ENCODE measurements around the gene CSMD2.
"Not testable (repeated sequence)": the region's sequence is repeated elsewhere in the genome, so short reads cannot be mapped to it uniquely, and the experiment has no call there.

Gene CSMD2

GRCh38 chr1:34125721-34126380 is 39.2 kb downstream of the CSMD2 start:
- Histone ChIP-seq H3K27ac (ENCODE audit: low read depth, low read length) (no peak overlapping the region), H3K4me1 (ENCODE audit: control insufficient read depth, insufficient read depth, low read length) (no peaks in the 10 kb centered on the region), H3K4me3 (ENCODE audit: low read length) (no peak overlapping the region), H3K27me3 (ENCODE audit: control insufficient read depth, insufficient read depth, low read length) (no peaks in the 10 kb centered on the region), H3K9ac (ENCODE audit: low read length) (no peak overlapping the region), H3K36me3 (ENCODE audit: control insufficient read depth, insufficient read depth, low read length) (no peaks in the 10 kb centered on the region)

- Histone ChIP-seq H3K27ac (ENCODE audit: low read depth, low read length) (no peak overlapping the region), H3K4me1 (ENCODE audit: control insufficient read depth, insufficient read depth, low read length) (no peaks in the 10 kb centered on the region), H3K9ac (ENCODE audit: low read length) (no peak overlapping the region), H3K27me3 (ENCODE audit: control insufficient read depth, insufficient read depth, low read length) (no peaks in the 10 kb centered on the region), H3K4me3 (ENCODE audit: low read length) (no peak overlapping the region), H3K36me3 (ENCODE audit: control insufficient read depth, insufficient read depth, low read length) (no peaks in the 10 kb centered on the region)
Observed at GRCh38 chr1:34122080-34122932, 42.7 kb downstream of the CSMD2 start.

- Histone ChIP-seq H3K27ac (ENCODE audit: low read depth, low read length) (no peak overlapping the region), H3K36me3 (ENCODE audit: control insufficient read depth, insufficient read depth, low read length) (no peaks in the 10 kb centered on the region), H3K9ac (ENCODE audit: low read length) (no peak overlapping the region), H3K4me3 (ENCODE audit: low read length) (no peak overlapping the region), H3K27me3 (ENCODE audit: control insufficient read depth, insufficient read depth, low read length) (no peaks in the 10 kb centered on the region), H3K4me1 (ENCODE audit: control insufficient read depth, insufficient read depth, low read length) (no peaks in the 10 kb centered on the region)
Observed at GRCh38 chr1:34115233-34115632, 49.8 kb downstream of the CSMD2 start.

GRCh38 chr1:34113887-34114286 is 51.1 kb downstream of the CSMD2 start:
- Histone ChIP-seq H3K27ac (ENCODE audit: low read depth, low read length) (no peak overlapping the region), H3K9ac (ENCODE audit: low read length) (no peak overlapping the region), H3K4me3 (ENCODE audit: low read length) (no peak overlapping the region), H3K27me3 (ENCODE audit: control insufficient read depth, insufficient read depth, low read length) (no peaks in the 10 kb centered on the region), H3K4me1 (ENCODE audit: control insufficient read depth, insufficient read depth, low read length) (no peaks in the 10 kb centered on the region), H3K36me3 (ENCODE audit: control insufficient read depth, insufficient read depth, low read length) (no peaks in the 10 kb centered on the region)

DNA sequence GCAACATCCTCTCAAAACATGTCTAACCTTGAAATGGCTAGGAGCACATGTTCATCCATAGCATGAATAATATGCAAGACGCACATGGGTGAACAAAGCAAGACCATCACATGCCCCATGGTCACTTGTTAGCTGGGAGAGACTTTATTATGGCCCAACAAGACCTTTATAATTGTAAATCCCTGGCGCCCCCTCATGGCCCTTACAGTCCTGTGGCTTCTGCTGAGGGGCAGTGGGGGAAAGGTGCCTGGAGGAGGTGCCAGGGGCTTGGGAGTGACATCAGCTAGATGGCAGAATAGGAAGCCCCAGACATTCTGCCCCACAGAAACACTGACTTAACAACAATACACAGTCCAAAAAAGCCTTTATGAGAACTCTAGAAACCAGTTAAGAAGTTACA is 51.7 kb downstream of the CSMD2 start:
- Histone ChIP-seq H3K4me3 (ENCODE audit: low read length) (no peak overlapping the region), H3K27ac (ENCODE audit: low read depth, low read length) (no peak overlapping the region), H3K36me3 (ENCODE audit: control insufficient read depth, insufficient read depth, low read length) (no peaks in the 10 kb centered on the region), H3K4me1 (ENCODE audit: control insufficient read depth, insufficient read depth, low read length) (no peaks in the 10 kb centered on the region), H3K27me3 (ENCODE audit: control insufficient read depth, insufficient read depth, low read length) (no peaks in the 10 kb centered on the region), H3K9ac (ENCODE audit: low read length) (no peak overlapping the region)

DNA sequence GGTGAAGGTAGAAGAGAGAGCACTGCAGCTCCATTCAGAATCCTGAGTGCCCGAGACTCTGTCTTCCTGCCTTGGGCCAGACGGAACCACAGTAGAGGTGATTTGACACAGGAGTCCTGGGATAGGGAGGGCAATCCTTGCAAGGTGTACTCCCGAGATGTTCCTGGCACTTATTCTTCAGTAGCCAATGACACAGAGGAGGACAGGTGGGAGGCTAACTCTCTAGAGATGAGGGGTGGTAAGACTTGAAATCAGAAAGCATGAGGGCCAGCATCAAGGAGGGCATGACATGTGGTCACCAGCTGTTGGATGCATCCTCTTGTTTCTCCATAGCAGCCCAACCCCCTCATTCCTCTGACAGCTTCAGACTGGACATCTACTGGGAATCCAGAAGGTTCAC is 56.3 kb downstream of the CSMD2 start:
- H3K36me3 ChIP-seq (ENCODE audit: control insufficient read depth, insufficient read depth, low read length), result no peaks in the 10 kb centered on the region
- no peak overlapping the region for H3K27ac ChIP-seq (ENCODE audit: low read depth, low read length)
- H3K4me1 ChIP-seq (ENCODE audit: control insufficient read depth, insufficient read depth, low read length), result no peaks in the 10 kb centered on the region
- H3K9ac ChIP-seq (ENCODE audit: low read length), result no peak overlapping the region
- no peak overlapping the region for H3K4me3 ChIP-seq (ENCODE audit: low read length)
- H3K27me3 ChIP-seq (ENCODE audit: control insufficient read depth, insufficient read depth, low read length), result no peaks in the 10 kb centered on the region

DNA sequence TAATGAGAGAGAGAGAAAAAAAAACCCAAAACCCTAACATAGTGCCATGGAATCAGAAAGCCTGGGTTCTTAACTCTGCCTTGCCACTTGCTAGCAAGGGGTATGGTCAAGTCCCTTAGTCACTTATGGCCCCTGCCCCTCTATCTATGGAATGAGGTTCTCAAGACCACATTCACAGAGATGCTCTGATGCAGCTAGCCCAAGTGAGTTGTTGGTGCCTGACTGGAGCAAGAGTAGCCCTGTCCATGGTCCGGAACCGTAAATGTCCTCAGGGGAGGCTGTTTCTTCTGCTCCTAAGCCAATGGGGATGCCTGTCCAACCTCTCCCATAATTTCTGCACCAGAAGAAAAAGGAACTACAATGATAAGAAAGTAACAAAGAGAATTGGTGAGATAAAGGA is 56.8 kb downstream of the CSMD2 start:
- H3K27me3 ChIP-seq (ENCODE audit: control insufficient read depth, insufficient read depth, low read length), result no peaks in the 10 kb centered on the region
- no peaks in the 10 kb centered on the region for H3K4me1 ChIP-seq (ENCODE audit: control insufficient read depth, insufficient read depth, low read length)
- no peak overlapping the region for H3K4me3 ChIP-seq (ENCODE audit: low read length)
- H3K36me3 ChIP-seq (ENCODE audit: control insufficient read depth, insufficient read depth, low read length), result no peaks in the 10 kb centered on the region
- H3K9ac ChIP-seq (ENCODE audit: low read length), result no peak overlapping the region
- H3K27ac ChIP-seq (ENCODE audit: low read depth, low read length), result no peak overlapping the region

DNA sequence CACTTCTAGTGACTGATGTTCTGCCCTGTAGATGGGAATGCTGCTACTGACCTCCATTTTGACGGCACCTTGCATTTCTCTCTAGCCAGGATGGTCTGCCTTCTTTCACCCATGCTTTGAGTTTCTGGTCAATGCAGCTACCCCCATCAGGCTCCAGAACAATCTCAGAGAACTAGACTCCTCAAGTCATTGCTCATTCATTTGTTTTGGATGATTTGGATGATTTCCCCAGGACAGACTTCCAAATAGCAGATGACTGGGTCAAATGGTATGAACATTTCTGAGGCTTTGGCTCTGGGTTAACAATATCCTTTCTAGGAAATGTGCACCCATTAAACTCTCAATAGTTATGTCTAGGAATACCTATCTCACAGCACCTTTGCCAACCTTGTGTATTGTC is 63.9 kb downstream of the CSMD2 start:
- Histone ChIP-seq H3K9ac (ENCODE audit: low read length) (no peak overlapping the region), H3K27ac (ENCODE audit: low read depth, low read length) (no peak overlapping the region), H3K4me1 (ENCODE audit: control insufficient read depth, insufficient read depth, low read length) (no peaks in the 10 kb centered on the region)

DNA sequence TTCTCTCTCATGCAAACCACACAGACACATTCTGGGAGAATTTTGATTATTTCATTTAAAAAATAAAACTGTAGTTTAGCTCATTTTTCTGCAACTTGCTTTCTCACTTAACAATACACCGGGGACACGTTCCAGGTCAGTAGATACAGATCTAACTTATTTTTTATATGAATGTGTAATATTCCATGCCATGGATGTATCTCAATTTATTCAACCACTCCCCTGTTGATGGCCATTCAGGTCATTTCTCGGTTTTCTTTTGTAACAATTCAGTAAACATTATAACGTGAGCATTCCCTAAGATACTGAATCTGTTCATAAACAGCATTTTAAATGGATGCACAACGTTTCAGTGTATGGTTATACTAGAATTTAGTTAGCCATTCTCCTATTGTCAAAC is 64.7 kb downstream of the CSMD2 start:
- Histone ChIP-seq H3K27me3 (ENCODE audit: control insufficient read depth, insufficient read depth, low read length) (no peaks in the 10 kb centered on the region), H3K4me3 (ENCODE audit: low read length) (no peak overlapping the region), H3K4me1 (ENCODE audit: control insufficient read depth, insufficient read depth, low read length) (no peaks in the 10 kb centered on the region), H3K27ac (ENCODE audit: low read depth, low read length) (no peak overlapping the region), H3K36me3 (ENCODE audit: control insufficient read depth, insufficient read depth, low read length) (no peaks in the 10 kb centered on the region), H3K9ac (ENCODE audit: low read length) (no peak overlapping the region)

More for the DNA sequence above, 63.9 kb downstream of the CSMD2 start:
- no peaks in the 10 kb centered on the region for H3K27me3 ChIP-seq (ENCODE audit: control insufficient read depth, insufficient read depth, low read length)
- no peak overlapping the region for H3K4me3 ChIP-seq (ENCODE audit: low read length)
- no peaks in the 10 kb centered on the region for H3K36me3 ChIP-seq (ENCODE audit: control insufficient read depth, insufficient read depth, low read length)

DNA sequence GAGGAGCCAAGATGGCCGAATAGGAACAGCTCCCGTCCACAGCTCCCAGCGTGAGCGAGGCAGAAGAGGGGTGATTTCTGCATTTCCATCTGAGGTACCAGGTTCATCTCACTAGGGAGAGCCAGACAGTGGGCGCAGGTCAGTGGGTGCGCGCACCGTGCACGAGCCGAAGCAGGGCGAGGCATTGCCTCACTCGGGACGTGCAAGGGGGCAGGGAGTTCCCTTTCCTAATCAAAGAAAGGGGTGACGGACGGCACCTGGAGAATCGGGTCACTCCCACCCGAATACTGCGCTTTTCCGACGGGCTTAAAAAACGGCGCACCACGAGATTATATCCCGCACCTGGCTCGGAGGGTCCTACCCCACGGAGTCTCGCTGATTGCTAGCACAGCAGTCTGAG is 72.6 kb downstream of the CSMD2 start:
- not testable (repeated sequence) for H3K4me3 ChIP-seq (ENCODE audit: low read length); H3K36me3 ChIP-seq (ENCODE audit: control insufficient read depth, insufficient read depth, low read length); H3K9ac ChIP-seq (ENCODE audit: low read length); H3K27me3 ChIP-seq (ENCODE audit: control insufficient read depth, insufficient read depth, low read length); H3K27ac ChIP-seq (ENCODE audit: low read depth, low read length); H3K4me1 ChIP-seq (ENCODE audit: control insufficient read depth, insufficient read depth, low read length)

- no peaks in the 10 kb centered on the region for H3K27me3 ChIP-seq (ENCODE audit: control insufficient read depth, insufficient read depth, low read length)
Observed at GRCh38 chr1:34089731-34090130, 75.3 kb downstream of the CSMD2 start.

DNA sequence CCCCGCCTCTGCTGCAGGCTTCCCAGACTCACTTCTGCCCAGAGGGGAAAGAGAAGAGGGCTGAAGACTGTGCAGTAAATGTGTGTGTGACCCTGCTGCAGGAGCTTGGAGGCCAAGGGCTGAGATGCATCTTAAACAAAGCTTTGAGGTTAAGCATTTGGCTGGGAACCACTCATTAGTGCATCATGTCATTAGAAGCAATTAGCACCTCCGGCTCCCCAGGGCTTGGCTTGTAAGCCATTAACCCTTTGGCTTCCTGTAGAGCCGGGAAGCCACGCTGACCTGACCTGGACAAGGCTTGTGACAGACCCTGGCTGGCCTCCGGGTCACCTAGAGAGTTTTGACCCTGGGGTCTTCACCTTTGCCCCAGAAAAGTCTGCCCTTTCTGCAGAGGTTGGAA is 77.0 kb downstream of the CSMD2 start:
- Histone ChIP-seq H3K4me3 (ENCODE audit: low read length) (no peak overlapping the region), H3K9ac (ENCODE audit: low read length) (no peak overlapping the region), H3K36me3 (ENCODE audit: control insufficient read depth, insufficient read depth, low read length) (no peaks in the 10 kb centered on the region), H3K4me1 (ENCODE audit: control insufficient read depth, insufficient read depth, low read length) (no peaks in the 10 kb centered on the region), H3K27me3 (ENCODE audit: control insufficient read depth, insufficient read depth, low read length) (no peaks in the 10 kb centered on the region), H3K27ac (ENCODE audit: low read depth, low read length) (no peak overlapping the region)

More at GRCh38 chr1:34089731-34090130, 75.3 kb downstream of the CSMD2 start:
- Histone ChIP-seq H3K36me3 (ENCODE audit: control insufficient read depth, insufficient read depth, low read length) (no peaks in the 10 kb centered on the region), H3K9ac (ENCODE audit: low read length) (no peak overlapping the region), H3K4me3 (ENCODE audit: low read length) (no peak overlapping the region), H3K4me1 (ENCODE audit: control insufficient read depth, insufficient read depth, low read length) (no peaks in the 10 kb centered on the region), H3K27ac (ENCODE audit: low read depth, low read length) (no peak overlapping the region)

DNA sequence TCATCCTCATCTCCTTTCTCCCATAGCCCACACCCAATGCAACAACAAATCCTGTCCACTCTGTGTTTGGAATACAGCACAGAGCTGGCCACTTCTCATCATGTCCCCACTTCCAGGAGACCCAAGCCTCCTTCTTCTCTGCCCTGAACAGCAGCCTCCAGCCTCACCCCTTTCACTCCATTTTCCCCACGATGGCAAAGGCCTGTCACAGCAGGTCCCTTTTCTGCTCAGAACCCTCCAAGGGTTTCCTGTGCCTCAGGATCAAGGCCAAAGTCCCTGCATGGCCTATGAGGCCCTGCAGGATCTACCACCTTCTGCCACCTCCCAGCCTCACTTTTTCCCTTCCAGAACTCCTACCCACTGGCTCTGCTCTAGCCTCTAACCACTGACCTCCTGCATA is 78.5 kb downstream of the CSMD2 start:
- no peak overlapping the region for H3K27ac ChIP-seq (ENCODE audit: low read depth, low read length)
- no peaks in the 10 kb centered on the region for H3K4me1 ChIP-seq (ENCODE audit: control insufficient read depth, insufficient read depth, low read length)
- no peak overlapping the region for H3K9ac ChIP-seq (ENCODE audit: low read length)
- no peaks in the 10 kb centered on the region for H3K36me3 ChIP-seq (ENCODE audit: control insufficient read depth, insufficient read depth, low read length)
- no peak overlapping the region for H3K4me3 ChIP-seq (ENCODE audit: low read length)
- H3K27me3 ChIP-seq (ENCODE audit: control insufficient read depth, insufficient read depth, low read length), result no peaks in the 10 kb centered on the region
